NCI-H1930 (cell line): ENCODE measurements around the gene PLEKHA5.
"Not testable (repeated sequence)": the region's sequence is repeated elsewhere in the genome, so short reads cannot be mapped to it uniquely, and the experiment has no call there.

Source experiments
- DNase-seq, 2 experiments: peaks; one replicate each; lab custom pipeline; 2025; lab: John Stamatoyannopoulos, UW

Gene PLEKHA5

DNA sequence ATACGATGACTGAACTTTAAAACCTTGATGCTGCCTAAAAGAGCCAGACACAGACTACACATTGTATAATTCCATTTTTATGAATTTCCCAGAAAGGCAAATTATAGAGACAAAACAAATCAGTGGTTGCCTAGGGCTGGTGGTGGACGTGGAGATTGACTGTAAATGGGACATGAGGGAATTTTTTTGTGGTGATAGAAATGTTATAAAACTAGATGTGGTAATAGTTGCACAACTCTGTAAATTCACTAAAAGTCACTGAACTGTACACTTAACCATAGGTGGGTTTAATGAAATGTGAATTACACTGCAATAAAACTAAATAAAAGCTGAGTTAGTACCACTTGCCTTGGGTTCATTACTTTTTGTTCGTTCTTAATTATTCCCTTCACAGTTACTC lies 72.1 kb downstream of the PLEKHA5 start:
- no peak for DNase-seq

DNA sequence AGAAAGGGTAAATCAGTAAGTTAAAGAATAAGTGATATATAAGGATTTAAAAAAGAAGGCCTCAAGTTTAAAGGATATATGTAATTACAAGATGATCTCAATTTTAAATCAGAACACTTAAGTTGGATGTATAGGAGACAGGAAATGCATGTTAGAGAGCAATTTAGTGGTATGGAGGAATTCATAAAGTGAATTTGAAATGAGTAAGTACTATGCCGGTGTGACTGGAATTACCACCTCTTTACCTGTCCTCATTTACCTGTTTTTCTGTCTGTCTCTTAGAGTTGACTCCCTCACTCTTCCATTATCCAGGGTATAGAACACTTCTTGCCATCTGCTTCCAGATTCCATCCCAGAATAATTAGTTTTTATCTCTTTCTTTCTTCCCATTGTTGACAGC lies 73.5 kb downstream of the PLEKHA5 start:
- no peak for DNase-seq

DNA sequence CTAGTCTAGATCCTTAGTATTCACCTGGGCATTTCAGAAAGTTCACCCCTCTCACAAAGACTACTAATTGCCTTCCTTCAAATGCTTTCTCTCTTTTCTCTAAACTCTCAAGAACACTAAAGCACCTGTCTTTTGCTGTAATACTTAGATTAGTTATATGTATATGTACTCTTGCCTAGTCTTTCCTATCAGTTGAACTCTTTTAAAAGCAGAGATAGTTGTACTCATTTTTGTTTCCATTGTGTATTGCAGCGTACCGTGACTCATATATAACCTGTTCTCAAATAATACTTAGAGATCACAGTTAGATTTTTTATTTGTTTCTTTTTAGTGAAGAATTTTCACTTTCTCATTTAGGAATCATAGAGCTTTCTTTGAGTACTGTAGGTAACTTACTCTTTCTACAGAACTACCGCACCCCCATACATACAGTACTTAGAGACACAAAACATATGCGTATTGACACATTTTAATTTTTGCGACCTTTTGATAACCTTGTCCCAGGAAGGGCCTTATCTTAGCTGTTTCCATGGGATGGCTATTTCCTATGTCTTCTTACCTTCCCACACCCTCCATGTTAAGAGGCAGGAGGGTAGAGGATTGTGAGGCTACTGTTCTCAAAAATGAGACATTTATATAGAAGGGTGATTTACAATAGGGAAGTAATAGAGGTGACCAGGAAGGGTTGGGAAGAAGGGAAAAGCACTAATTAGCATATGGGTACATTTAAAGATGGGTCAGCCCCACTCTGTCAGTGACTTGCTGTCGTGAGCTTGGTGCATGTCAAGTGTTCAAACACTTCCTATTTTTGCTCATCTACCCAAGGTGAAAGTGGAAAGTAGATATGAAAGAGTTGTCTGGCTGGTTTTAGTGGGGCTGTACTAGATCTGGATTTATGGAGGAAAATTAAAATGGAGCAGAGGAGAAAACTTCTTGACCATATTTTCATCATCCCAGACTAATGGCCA lies 74.3 kb downstream of the PLEKHA5 start:
- no peak for DNase-seq

DNA sequence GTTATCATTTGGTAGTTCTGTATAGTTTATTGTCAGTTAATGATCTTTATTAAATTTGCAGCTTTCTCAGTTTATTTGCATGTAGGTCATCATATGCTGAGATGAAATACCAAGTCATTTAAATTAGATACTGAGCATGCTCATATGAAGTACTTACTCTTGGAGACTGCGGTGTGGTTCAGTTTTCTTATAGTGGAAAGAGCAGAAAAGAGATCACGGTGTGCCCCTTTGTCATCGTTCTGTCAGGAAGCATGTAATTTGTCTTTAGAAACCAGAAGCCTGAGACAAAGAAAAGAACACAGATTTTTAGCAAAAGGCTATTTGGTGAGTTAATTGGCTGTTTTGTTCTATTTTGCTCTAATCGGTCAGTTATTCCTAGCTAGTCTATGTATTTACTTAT lies 75.6 kb downstream of the PLEKHA5 start:
- DNase-seq, result no peak

DNA sequence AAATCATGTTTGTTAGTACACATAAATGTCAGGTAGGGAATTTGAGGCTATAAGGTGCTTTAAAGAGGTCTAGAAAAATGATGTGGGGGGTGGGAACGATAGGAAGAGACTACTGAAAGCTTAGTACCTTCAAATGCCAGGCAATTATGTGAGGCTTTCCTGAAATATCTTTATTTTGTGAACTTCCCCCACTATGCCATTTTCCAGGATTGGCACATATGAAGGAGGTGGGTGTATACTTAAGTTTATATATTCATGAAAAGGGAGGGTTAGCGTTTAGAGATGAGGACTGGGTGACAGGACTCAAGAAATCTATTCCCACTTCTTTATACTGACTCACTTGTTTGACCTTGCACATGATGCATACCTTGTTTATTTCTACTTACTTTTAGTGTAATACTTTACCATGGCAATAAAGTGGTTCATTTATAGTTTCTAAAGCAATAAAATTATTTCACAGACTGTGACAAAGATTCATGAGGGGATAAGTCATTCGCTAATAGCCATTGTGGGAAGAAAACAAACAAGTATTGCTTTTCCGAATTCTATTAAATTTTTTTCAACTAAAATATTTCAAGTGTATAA lies 77.1 kb downstream of the PLEKHA5 start:
- no peak for DNase-seq

DNA sequence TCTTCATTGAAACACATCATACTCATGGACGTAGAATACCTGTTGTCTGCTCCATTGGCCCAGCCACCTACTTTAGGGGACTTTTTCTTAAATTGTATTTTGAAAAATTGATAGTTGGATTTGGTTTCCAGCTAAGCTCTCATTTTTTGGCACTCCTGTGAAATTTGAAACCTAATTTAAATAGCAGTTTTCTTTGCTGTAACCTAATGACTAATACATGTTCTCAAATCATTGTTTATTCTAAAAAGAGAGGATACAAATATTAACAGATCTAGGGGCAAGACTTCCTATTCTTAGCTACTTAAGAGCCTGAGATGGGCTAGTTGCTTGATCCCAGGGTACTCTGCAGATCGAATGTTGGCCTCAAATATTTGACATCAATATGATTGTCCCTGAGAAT lies 78.9 kb downstream of the PLEKHA5 start:
- no peak for DNase-seq

DNA sequence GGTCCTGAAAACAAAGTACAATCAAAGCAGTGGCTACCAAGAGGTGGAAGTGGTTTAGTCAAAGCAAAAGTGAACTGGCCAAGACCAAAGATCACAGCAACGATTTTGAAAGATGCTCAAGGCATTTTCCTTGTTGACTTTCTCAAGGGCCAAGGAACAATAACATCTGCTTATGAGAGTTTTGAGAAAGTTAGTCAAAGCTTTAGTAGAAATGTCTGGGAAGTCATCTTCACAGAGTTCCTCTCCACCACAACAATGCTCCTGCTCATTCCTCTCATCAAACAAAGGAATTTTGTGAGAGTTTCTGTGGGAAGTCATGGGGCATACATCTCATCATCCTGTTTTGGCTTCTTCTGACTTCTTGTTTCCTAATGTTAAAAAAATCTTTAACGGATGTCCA lies 80.1 kb downstream of the PLEKHA5 start:
- no peak for DNase-seq

DNA sequence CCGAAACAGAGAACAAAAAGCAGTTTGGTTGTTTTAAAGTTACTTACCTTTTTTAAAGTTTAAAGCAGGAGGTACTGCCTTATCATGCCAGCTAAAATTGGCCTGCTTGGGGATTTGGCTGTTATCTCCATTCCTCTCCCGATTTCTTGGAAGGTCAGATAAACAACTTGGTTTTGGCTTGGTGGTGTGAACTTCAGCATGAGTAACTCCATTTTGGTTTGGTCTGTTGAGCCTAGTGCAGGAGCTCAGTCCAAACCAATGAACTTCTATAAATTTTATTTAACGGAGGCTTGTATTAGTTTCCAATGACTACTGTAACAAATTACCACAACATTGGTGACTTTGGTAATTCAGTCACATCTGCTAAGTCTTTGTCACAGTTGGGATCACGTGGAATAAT lies 82.3 kb downstream of the PLEKHA5 start:
- no peak for DNase-seq

DNA sequence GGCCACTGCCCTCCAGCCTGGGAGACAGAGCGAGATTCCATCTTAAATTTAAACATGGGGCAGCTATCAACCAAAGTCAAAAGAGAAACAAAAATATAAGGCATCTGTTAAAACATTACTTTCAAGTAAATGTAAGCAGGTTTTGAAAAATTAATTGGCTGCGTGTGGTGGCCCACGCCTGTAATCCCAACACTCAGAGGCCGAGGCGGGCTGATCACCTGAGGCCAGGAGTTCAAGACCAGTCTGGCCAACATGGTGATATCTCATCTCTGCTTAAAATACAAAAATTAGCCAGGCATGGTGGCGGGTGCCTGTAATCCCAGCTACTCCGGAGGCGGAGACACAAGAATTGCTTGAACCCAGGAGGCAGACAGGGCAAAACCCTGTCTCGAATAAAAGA lies 82.7 kb downstream of the PLEKHA5 start:
- DNase-seq, result no peak

DNA sequence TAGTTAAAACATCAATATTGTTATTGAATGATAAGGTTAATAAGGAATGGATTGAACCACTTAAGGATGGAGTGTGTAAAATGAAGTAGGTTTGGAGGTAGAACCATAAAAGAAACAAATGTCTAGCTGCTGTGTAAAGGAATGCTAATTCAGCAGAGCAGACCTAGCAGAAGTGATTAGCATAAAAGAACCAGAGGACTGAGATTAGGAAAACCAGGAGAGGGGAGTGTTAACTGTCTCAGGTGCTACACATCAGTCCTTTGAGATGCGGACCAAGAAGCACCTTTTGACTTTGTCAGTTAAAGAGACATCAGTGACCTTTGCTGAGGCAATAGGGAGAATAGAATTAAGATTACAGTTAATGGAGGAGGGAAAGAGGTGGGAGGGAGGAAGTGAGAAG lies 84.5 kb downstream of the PLEKHA5 start:
- no peak for DNase-seq

DNA sequence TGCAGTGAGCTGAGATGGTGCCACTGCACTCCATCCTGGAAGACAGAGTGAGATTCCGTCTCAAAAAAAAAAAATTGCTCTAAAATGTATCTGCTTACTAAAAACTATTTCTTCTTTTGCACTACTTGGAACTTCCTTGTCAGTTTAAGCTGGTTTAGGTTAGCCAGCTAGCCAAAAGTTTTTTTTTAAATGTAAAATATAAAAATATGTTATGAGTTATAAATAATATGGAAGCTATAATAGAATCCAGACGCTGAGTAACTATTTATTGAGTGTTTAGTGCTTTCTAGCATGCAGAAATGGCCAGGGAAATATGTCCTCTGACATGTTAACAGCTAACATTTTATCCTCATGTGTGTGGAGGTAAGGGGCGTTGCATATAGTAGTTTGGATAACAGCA lies 85.6 kb downstream of the PLEKHA5 start:
- no peak for DNase-seq

DNA sequence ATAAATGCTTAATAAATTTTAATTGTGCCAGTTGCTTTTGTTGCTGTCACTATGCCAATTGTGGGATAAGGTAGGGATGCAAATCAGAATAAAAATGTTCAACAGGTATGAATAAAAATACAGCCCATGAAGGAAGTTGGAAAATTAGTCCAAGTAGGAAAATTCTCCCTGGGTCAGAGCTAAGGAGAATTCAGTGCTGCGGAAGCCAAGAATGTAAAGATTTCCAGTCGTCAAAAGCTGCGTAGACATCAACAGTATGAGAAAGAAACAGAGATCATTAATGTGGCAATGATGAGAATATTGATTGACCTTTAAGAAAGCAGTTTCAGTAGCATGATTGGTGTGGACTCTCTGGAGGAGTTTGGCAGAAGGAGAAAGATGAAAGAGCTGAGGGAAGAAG lies 87.9 kb downstream of the PLEKHA5 start:
- no peak for DNase-seq

DNA sequence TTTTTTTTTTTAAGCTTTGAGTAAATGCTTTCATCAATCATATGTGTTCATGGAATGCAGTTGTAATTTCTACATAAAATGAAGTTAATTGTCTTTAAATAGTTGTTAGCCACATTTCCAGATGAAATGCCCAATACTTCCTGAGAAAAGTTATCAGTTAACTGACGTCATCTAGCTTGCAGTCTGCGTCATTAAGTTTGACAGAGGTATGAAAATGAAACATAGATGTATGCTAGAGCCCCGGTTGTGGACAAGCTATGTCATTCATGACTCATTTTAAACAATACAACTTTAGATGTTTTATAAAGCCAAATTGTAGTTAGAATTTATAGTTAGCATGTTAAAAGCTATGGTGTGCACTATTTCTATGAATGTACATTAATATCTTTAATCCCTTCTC lies 90.7 kb downstream of the PLEKHA5 start:
- no peak for DNase-seq

DNA sequence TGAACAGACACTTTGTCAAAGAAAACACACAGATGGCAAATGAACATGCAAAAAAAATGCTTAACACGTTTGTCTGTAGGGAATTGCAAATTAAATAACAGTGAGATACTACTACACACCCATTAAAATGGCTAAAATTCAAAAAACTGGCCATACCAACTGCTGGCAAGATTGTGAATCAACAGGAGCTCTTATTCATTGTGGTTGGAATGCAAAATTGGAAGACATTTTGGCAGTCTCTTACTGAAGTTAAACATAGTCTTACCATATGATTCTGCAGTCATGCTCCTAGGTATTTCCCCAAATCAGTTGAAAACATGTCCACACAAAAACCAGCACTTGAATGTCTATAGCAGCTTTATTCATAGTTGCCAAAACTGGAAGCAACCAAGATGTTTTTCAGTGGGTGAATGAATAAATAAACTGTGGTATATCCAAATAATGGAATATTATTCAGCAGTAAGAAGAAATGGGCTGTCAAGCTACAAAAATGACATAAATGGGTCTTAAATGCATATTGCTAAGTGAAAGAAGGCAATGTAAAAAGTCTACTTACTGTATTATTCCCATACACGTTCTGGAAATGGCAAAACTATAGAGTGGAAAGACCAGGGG lies 91.4 kb downstream of the PLEKHA5 start:
- DNase-seq, result no peak

DNA sequence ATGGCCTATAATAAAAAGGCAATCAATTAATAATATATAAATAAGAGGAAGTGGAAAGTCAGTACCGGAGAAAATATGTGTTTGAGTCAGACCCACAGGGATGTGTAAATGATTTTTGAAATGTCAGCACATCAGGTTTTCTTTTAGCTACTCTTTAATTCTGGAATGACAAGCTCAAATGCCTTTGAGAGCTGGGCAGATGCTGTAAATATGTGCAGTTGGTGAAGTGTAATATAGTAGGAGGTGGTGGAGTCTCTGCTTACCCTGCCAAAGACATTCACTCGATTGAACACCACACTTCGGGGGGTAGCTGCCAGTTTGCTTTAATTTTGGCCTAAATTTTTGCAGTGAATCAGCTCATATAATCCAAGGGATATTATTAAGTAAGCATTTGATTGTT lies 93.0 kb downstream of the PLEKHA5 start:
- DNase-seq, result no peak

DNA sequence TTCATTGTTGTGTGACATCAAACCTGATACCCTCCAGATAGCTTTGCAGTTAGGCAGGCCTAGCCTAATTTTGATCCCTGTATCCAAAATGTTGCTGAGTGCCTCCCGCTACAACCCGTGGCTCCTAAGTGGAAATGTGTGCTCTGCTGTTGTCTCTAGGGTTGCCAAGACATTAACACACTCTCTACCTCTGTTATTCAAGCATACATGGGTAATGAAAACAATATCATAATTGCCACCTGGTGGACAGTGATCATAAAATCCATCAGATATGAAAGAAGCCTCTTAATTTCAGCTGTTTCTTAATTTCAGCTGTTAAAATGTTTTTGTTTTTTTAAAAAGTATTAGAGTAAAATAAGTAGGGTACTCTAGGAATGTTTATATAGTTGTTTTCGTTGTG lies 93.5 kb downstream of the PLEKHA5 start:
- no peak for DNase-seq

DNA sequence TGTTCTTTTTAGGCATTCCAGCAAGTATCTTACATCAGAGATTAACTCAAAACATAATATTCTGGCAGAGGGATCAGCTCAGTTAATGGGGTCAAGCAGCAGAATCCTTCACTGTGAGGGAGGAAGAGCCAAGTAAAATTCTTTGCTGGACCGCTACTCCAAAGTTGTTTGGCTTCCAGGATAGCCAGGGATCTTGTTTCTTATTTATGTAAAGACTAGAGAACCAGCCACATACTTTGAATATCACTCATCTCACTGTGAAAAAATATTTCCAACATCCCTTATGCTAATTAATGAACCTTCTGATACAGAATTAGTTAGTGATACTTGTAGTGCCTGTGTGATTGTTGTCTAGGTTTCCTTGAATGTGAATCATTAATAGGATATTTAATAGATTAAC lies 94.2 kb downstream of the PLEKHA5 start:
- DNase-seq, result no peak

DNA sequence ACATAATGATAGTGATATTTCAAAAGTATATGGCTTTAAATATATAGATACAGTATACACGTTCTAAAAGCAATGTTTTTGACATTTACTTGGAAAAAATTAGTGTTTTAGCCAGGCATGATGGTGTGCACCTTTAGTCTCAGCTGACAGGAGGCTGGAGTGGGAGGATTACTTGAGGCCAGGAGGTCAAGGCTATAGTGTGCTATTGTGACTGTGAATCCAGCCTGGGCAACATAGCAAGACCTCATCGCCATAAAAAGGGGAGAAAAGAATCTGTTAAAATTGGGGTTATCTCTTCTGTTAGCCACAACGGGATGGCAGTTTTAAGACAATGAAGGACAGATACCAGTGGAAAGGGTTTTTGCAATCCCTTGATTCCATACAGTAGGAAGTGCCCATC lies 95.2 kb downstream of the PLEKHA5 start:
- no peak for DNase-seq

DNA sequence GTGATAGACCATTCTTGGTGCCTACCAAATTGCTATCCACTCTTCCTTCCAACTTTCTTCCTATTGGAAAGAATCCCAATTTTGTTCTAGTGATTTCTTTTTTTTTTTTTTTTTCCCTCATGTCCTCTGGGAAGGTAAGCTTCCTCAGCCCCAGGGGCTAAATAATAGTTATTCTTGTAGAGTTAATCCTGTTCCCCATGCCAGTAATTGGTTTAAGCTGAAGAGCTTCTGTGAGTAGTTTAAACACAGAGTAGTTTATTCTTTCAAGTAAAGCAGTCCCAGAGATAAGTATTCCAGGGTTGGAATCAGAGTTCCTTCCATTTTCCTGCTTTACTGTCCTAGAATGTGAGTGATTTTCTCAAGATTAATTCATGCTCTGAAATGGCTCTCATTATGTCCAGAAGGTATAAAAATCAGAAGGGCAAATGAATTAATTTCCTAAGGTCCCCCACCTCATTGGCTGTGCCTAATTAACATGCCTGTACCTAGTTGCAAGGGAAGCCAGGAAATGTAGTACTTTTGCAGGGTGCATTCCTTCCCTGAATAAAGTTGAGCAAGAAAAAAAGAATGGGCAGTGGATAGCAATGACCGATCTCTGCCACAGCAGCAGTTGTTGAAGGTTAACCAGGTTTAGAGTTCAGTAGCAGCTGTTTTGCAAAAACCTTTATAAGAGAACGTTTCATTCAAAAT lies 97.8 kb downstream of the PLEKHA5 start:
- DNase-seq, result no peak

DNA sequence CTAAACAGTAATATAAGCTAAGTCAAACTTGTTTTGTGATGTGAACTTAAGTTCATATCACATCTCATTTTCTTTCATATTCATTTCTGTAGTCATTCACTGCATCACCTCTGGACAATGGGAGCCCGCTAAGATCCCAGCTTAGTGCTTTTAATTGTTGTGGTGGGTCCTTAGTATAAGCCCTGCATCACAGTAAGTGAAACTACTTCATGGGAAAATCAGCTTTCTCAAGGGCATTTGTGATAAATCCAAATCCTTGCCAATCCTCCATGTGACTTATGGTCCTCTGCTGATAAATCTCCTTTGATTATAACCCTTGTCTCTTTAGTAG lies 98.3 kb downstream of the PLEKHA5 start:
- no peak for DNase-seq

DNA sequence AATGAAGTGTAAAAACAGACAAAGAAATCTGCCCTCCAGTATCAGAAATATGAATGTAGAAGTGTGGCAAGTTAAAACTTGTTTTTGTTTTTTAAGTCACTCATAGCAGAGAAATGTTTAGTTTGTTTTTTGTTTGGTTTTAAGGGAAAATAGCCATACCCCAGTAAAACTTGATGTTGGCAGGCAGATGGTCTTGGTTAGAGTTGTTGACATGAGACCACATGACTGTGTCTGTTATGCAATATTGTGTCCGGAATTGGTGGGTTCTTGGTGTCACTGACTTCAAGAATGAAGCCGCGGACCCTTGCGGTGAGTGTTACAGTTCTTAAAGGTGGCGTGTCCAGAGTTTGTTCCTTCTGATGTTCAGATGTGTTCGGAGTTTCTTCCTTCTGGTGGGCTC lies 99.5 kb downstream of the PLEKHA5 start:
- not testable (repeated sequence) for DNase-seq

DNA sequence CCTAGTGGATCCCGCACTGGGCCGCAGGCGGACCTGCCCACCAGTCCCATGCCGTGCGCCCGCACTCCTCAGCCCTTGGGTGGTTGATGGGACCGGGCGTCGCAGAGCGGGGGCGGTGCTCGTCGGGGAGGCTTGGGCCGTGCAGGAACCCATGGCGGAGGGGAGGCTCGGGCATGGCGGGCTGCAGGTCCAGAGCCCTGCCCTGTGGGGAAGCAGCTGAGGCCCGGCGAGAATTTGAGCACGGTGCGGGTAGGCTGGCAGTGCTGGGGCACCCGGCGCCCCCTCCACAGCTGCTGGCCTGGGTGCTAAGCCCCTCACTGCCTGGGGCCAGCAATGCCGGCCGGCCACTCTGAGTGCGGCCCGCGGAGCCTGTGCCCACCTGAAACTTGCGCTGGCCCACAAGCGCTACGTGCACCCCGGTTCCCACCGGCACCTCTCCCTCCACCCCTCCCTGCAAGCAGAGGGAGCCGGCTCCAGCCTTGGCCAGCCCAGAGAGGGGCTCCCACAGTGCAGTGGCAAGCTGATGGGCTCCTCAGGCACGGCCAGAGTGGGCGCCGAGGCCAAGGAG lies 100.8 kb downstream of the PLEKHA5 start:
- DNase-seq, result no peak
